CD14-positive monocyte (primary cell): ENCODE measurements around the gene HOXB1. TPM values are rescaled to one million over a fixed set of nuclear protein-coding genes. Genes with fewer than 3 reads are reported as not detected.

Source experiments
- DNase-seq, 3 donors: peaks; one replicate each; pipeline ENCODE4 v3.0.0-alpha.2; 2011 to 2022
- H2AFZ ChIP-seq: 2 replicates; pipeline ENCODE4 v1.6.0; 2012; ENCODE audit warnings: mild to moderate bottlenecking, low read depth, low read length, inconsistent platforms; ENCODE audit not compliant: insufficient read depth, poor library complexity, severe bottlenecking
- H3K27ac ChIP-seq, 2 donors: 1 replicate in 1 of 2; 2 replicates in 1 of 2; pipeline ENCODE4 v1.5.1; 2012 to 2013; ENCODE audit warnings: low read length in 2 of 2, control low read depth in 1 of 2, inconsistent platforms in 1 of 2, low read depth in 1 of 2, mild to moderate bottlenecking in 1 of 2
- H3K27me3 ChIP-seq, 2 donors: one replicate each; pipeline versions ENCODE4 v1.6.0 to v1.6.1; 2011 to 2013; ENCODE audit warnings: low read length in 2 of 2; ENCODE audit not compliant: control insufficient read depth in 2 of 2, insufficient read depth in 2 of 2
- H3K36me3 ChIP-seq, 2 donors: replicated peaks in 1 of 2; 1 replicate in 1 of 2; 2 replicates in 1 of 2; pipeline versions ENCODE4 v1.5.1 to v1.6.1; 2012 to 2013; ENCODE audit warnings: low read length in 2 of 2, control low read depth in 1 of 2, inconsistent platforms in 1 of 2, mild to moderate bottlenecking in 1 of 2; ENCODE audit not compliant: insufficient read depth in 2 of 2, control insufficient read depth in 1 of 2
- H3K4me1 ChIP-seq, 2 donors: 1 replicate in 1 of 2; 2 replicates in 1 of 2; pipeline versions ENCODE4 v1.5.1 to v1.6.1; 2012 to 2013; ENCODE audit warnings: low read length in 2 of 2, control low read depth in 1 of 2, inconsistent platforms in 1 of 2, mild to moderate bottlenecking in 1 of 2, moderate library complexity in 1 of 2; ENCODE audit not compliant: insufficient read depth in 2 of 2, control insufficient read depth in 1 of 2
- H3K4me2 ChIP-seq: replicated peaks from 2 replicates; pipeline ENCODE3; 2012; ENCODE audit warnings: low read length, moderate library complexity, mild to moderate bottlenecking; ENCODE audit not compliant: poor library complexity, severe bottlenecking; ENCODE audit errors: extremely low read depth
- H3K4me3 ChIP-seq, 3 experiments: fragments of 200-600 bp in 1 of 3; sonication (generic) in 1 of 3; replicated peaks in 1 of 3; 1 replicate in 2 of 3; 2 replicates in 1 of 3; pipeline ENCODE4 v1.5.1; 2011 to 2013; ENCODE audit warnings: low read length in 3 of 3, mild to moderate bottlenecking in 3 of 3, control low read depth in 2 of 3, low read depth in 2 of 3, inconsistent platforms in 1 of 3, moderate library complexity in 1 of 3
- H3K79me2 ChIP-seq: 2 replicates; pipeline ENCODE4 v1.6.0; 2012; ENCODE audit warnings: mild to moderate bottlenecking, control low read depth, inconsistent platforms, low read length, moderate library complexity; ENCODE audit not compliant: insufficient read depth
- H3K9ac ChIP-seq: 2 replicates; pipeline ENCODE4 v1.6.0; 2017; ENCODE audit warnings: low read length, mild to moderate bottlenecking; ENCODE audit not compliant: insufficient read depth, poor library complexity, severe bottlenecking
- H3K9me3 ChIP-seq, 2 donors: replicated peaks in 1 of 2; 1 replicate in 1 of 2; 2 replicates in 1 of 2; pipeline versions ENCODE4 v1.5.1 to v1.6.1; 2012 to 2013; ENCODE audit warnings: low read length in 2 of 2, control low read depth in 1 of 2; ENCODE audit not compliant: control insufficient read depth in 1 of 2, insufficient read depth in 1 of 2
- H4K20me1 ChIP-seq: 2 replicates; pipeline ENCODE4 v1.6.0; 2012; ENCODE audit warnings: mild to moderate bottlenecking, low read length, control low read depth, moderate library complexity; ENCODE audit not compliant: insufficient read depth
- H3K27ac Mint-ChIP-seq, 7 donors: one replicate each; pipeline ENCODE4 v1.8.0; 2020; ENCODE audit warnings: mild to moderate bottlenecking in 7 of 7, mixed read lengths in 7 of 7, moderate library complexity in 6 of 7, inconsistent platforms in 2 of 7
- H3K27me3 Mint-ChIP-seq, 3 donors: one replicate each; pipeline ENCODE4 v1.8.0; 2021 to 2022; ENCODE audit warnings: low read depth in 3 of 3, mild to moderate bottlenecking in 3 of 3, mixed read lengths in 3 of 3, moderate library complexity in 3 of 3, inconsistent platforms in 1 of 3
- H3K36me3 Mint-ChIP-seq, 2 donors: one replicate each; pipeline ENCODE4 v1.8.0; 2020; ENCODE audit warnings: mixed read lengths in 2 of 2, inconsistent platforms in 1 of 2, mild to moderate bottlenecking in 1 of 2
- H3K4me1 Mint-ChIP-seq: one replicate; pipeline ENCODE4 v1.8.0; 2020; ENCODE audit warnings: mild to moderate bottlenecking, mixed read lengths
- H3K4me3 Mint-ChIP-seq, 2 donors: one replicate each; pipeline ENCODE4 v1.8.0; 2020; ENCODE audit warnings: mild to moderate bottlenecking in 2 of 2, mixed read lengths in 2 of 2, moderate library complexity in 1 of 2
- H3K9me3 Mint-ChIP-seq, 7 donors: one replicate each; pipeline ENCODE4 v1.8.0; 2020 to 2022; ENCODE audit warnings: mixed read lengths in 7 of 7, mild to moderate bottlenecking in 6 of 7, moderate library complexity in 6 of 7, inconsistent platforms in 2 of 7
- whole genome bisulfite sequencing: methylation state at CpG from one replicate; pipeline ENCODE4 v1.1.5; 2013; ENCODE audit warnings: missing lambda C conversion rate; ENCODE audit not compliant: insufficient coverage; 5-methylcytosine and 5-hydroxymethylcytosine counted together
- intact Hi-C, 2 donors: fragments of 100-400 bp; cut with micrococcal nuclease; formaldehyde crosslinking; loops; one replicate each; pipeline versions ENCODE4 v1.15.0 to v1.15.1; 2023
- polyA plus RNA-seq, 3 donors: library from polyadenylated mRNA; depleted of rRNA in 1 of 3; unstranded in 2 of 3; stranded (reverse) in 1 of 3; fragments of 300-500 nt in 2 of 3; fragments of >200 nt in 1 of 3; fragmentation: Illumina TruSeq in 2 of 3; gene quantifications; 1 replicate in 2 of 3; 2 replicates in 1 of 3; pipeline ENCODE4 v1.2.3, GENCODE V29; 2012 to 2021
- TF ChIP-seq, protein P1 (sequence below): fragments of 200-600 bp; IDR thresholded peaks from one replicate; pipeline ENCODE4 v1.8.0; 2022; ENCODE audit warnings: antibody characterized with exemption, mild to moderate bottlenecking

The HOXB1 gene
- polyA plus RNA-seq, 3 donors = not detected

DNA sequence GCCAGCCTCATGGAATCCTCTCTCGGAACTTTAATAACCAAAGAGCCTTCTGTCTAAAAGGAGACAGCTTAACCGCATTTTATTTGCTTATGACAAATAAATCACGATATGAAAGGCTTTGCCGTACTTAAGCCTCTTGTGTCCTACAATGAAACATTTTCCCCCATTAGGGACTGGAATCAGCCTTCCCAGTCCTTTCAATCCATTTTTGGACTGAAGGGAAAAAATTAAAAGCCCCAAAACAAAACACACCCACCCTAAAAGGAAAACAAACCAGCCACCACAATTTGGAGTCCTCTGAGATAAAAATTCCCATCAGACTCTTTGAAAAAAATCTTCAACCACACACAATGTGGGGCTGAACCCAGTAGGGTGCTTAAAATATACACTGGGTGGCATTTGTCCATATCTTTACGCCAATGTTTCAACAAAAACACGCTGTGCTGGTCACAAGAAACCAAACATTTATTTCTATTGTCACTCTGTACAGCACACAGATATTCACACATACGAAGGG is 44.3 kb upstream of the HOXB1 start:
- H3K27ac Mint-ChIP-seq = no peak overlapping the region
- H3K4me3 Mint-ChIP-seq = peak overlapping the region in 1 of 2 donors; percentile 4
- H3K27me3 Mint-ChIP-seq = peaks cover 47 to 76% (median 68%) of the 10 kb centered on the region in 3 donors

DNA sequence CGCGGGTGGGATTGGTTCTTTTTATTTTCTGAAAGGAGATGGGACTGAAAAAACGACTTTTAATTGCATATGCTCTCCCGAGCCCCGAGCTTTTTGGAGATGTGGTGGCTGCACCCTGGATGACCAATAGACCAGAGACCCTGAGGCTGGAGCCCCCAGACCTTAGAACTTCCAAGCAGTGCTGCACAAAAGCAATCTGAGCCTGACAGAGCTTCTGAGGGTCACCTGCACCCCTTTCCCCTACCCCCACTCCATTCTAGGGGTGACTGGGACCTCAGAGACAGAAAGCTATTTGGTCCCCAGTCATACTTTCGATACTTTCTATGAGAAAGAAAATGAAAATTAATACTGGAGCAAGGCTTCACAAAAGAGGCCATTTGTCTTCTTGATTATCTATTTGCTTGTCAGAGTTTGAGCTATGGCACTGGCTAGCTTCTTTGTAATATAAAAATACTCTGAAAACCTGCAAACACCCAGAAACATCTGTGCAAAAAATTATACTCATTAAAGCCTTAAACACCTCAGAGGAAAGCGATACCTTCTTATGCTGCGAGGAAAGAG is 43.8 kb upstream of the HOXB1 start:
- Histone ChIP-seq H3K4me1 (peaks cover 28 to 38% of the 10 kb centered on the region in 2 donors), H3K27me3 (peaks cover 49 to 91% of the 10 kb centered on the region in 2 donors), H3K27ac (no peak overlapping the region), H3K9ac (no peak overlapping the region), H4K20me1 (no peaks in the 10 kb centered on the region), H3K9me3 (peaks cover 0 to 9% of the 10 kb centered on the region in 2 donors), H3K4me3 (no peak overlapping the region), H2AFZ (no peak overlapping the region), H3K79me2 (no peaks in the 10 kb centered on the region), H3K36me3 (no peaks in the 10 kb centered on the region), H3K4me2 (no peak overlapping the region)
- H3K36me3 Mint-ChIP-seq = peaks cover 7 to 14% of the 10 kb centered on the region in 2 donors
- H3K4me1 Mint-ChIP-seq = peaks cover 34% of the 10 kb centered on the region
- 100% methylated on average over 4 of the region's 8 CpGs for WGBS
- no peak overlapping the region for H3K27ac Mint-ChIP-seq
- DNase-seq = no peak
- peaks cover 4 to 24% (median 13%) of the 10 kb centered on the region in 7 donors for H3K9me3 Mint-ChIP-seq
- peaks cover 42 to 72% (median 64%) of the 10 kb centered on the region in 3 donors for H3K27me3 Mint-ChIP-seq
- TF ChIP-seq, protein P1, sequence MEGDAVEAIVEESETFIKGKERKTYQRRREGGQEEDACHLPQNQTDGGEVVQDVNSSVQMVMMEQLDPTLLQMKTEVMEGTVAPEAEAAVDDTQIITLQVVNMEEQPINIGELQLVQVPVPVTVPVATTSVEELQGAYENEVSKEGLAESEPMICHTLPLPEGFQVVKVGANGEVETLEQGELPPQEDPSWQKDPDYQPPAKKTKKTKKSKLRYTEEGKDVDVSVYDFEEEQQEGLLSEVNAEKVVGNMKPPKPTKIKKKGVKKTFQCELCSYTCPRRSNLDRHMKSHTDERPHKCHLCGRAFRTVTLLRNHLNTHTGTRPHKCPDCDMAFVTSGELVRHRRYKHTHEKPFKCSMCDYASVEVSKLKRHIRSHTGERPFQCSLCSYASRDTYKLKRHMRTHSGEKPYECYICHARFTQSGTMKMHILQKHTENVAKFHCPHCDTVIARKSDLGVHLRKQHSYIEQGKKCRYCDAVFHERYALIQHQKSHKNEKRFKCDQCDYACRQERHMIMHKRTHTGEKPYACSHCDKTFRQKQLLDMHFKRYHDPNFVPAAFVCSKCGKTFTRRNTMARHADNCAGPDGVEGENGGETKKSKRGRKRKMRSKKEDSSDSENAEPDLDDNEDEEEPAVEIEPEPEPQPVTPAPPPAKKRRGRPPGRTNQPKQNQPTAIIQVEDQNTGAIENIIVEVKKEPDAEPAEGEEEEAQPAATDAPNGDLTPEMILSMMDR = no peak
- H3K4me3 Mint-ChIP-seq = peak overlapping the region in 1 of 2 donors; percentile 8
- intact Hi-C loops = no loop called here

More for the DNA sequence above, 44.3 kb upstream of the HOXB1 start:
- Mint-ChIP-seq H3K4me1 (peaks cover 36% of the 10 kb centered on the region), H3K9me3 (peaks cover 4 to 29% (median 16%) of the 10 kb centered on the region in 7 donors), H3K36me3 (peaks cover 10 to 16% of the 10 kb centered on the region in 2 donors)
- Histone ChIP-seq H3K9me3 (peaks cover 0 to 9% of the 10 kb centered on the region in 2 donors), H3K27me3 (peaks cover 49 to 91% of the 10 kb centered on the region in 2 donors), H3K79me2 (no peaks in the 10 kb centered on the region), H3K9ac (no peak overlapping the region), H3K4me1 (peaks cover 28 to 38% of the 10 kb centered on the region in 2 donors), H2AFZ (no peak overlapping the region), H3K36me3 (no peaks in the 10 kb centered on the region), H3K4me2 (no peak overlapping the region), H3K4me3 (no peak overlapping the region), H4K20me1 (no peaks in the 10 kb centered on the region), H3K27ac (no peak overlapping the region)
- TF ChIP-seq, protein P1 = no peak
- DNase-seq = no peak
- intact Hi-C loops = no loop called here
- 86% methylated on average over 3 of the region's 7 CpGs for WGBS
